Measurements from ENCODE around the gene ZSCAN5B.

ZSCAN5B gene

GRCh38 chr19:56159622-56160271 is 37.8 kb downstream of the ZSCAN5B start:
- DNase-seq (ENCODE audit: low read depth), result no peak
- H3K4me3 ChIP-seq (ENCODE audit: low read depth, low read length), result no peak overlapping the region
- no peak for TF ChIP-seq CTCF (IDR thresholded peaks at IDR 0.05; ENCODE audit: low read depth, low read length, missing control alignments)

- no peak overlapping the region for H3K4me3 ChIP-seq (ENCODE audit: low read depth, low read length)
- TF ChIP-seq CTCF (IDR thresholded peaks at IDR 0.05; ENCODE audit: low read depth, low read length, missing control alignments), result no peak
- DNase-seq (ENCODE audit: low read depth), result no peak
These were observed 38.5 kb downstream of the ZSCAN5B start for GRCh38 chr19:56159009-56159559.

GRCh38 chr19:56158170-56158757 is 39.3 kb downstream of the ZSCAN5B start:
- H3K4me3 ChIP-seq (ENCODE audit: low read depth, low read length), result no peak overlapping the region
- DNase-seq (ENCODE audit: low read depth), result no peak
- TF ChIP-seq CTCF (IDR thresholded peaks at IDR 0.05; ENCODE audit: low read depth, low read length, missing control alignments), result no peak

GRCh38 chr19:56156768-56157167 is 40.8 kb downstream of the ZSCAN5B start:
- DNase-seq (ENCODE audit: low read depth), result no peak
- TF ChIP-seq CTCF (IDR thresholded peaks at IDR 0.05; ENCODE audit: low read depth, low read length, missing control alignments), result no peak
- no peak overlapping the region for H3K4me3 ChIP-seq (ENCODE audit: low read depth, low read length)

GRCh38 chr19:56155124-56155687 is 42.4 kb downstream of the ZSCAN5B start:
- peak; percentile 51 for TF ChIP-seq CTCF (IDR thresholded peaks at IDR 0.05; ENCODE audit: low read depth, low read length, missing control alignments)
- DNase-seq (ENCODE audit: low read depth), result no peak
- no peak overlapping the region for H3K4me3 ChIP-seq (ENCODE audit: low read depth, low read length)

- TF ChIP-seq CTCF (IDR thresholded peaks at IDR 0.05; ENCODE audit: low read depth, low read length, missing control alignments), result no peak
- H3K4me3 ChIP-seq (ENCODE audit: low read depth, low read length), result no peak overlapping the region
- no peak for DNase-seq (ENCODE audit: low read depth)
These were observed 44.1 kb downstream of the ZSCAN5B start for GRCh38 chr19:56153507-56153906.
